GM12891 (cell line): Measurements from ENCODE around the gene TMEM63B.

ENCODE experiments used
- DNase-seq: peaks from one replicate; pipeline ENCODE4 v3.0.0; 2011; ENCODE audit warnings: low spot score; ENCODE audit not compliant: insufficient read length
- FAIRE-seq: peaks from 2 replicates; lab custom pipeline; 2011; peaks lifted over from hg19 to GRCh38; lab: Jason Lieb, UNC
- PAX5 ChIP-seq: IDR thresholded peaks from 2 replicates; pipeline ENCODE4 v1.6.1; 2011; ENCODE audit warnings: low read length, moderate library complexity, mild to moderate bottlenecking; ENCODE audit not compliant: insufficient read depth, severe bottlenecking
- POLR2A ChIP-seq: IDR thresholded peaks from 2 replicates; pipeline ENCODE4 v1.6.1; 2011; ENCODE audit warnings: low read depth, low read length, control low read depth
- POLR2AphosphoS5 ChIP-seq: IDR thresholded peaks from 2 replicates; pipeline ENCODE4 v1.6.1; 2011; ENCODE audit warnings: low read depth, low read length, control low read depth
- POU2F2 ChIP-seq: IDR thresholded peaks from 2 replicates; pipeline ENCODE4 v1.6.1; 2011; ENCODE audit warnings: low read depth, mild to moderate bottlenecking, control low read depth, low read length, moderate library complexity
- SPI1 ChIP-seq: IDR thresholded peaks from 2 replicates; pipeline ENCODE4 v1.6.1; 2011; ENCODE audit warnings: low read depth, low read length, control low read depth
- TAF1 ChIP-seq: IDR thresholded peaks from 2 replicates; pipeline ENCODE4 v1.6.1; 2011; ENCODE audit warnings: low read depth, low read length, control low read depth

The TMEM63B gene

GRCh38 chr6:44116641-44117382 lies 10.5 kb upstream of the TMEM63B start:
- FAIRE-seq (no peak), DNase-seq (no peak)
- no peak for TF ChIP-seq TAF1
- TF ChIP-seq SPI1, result no peak
- no peak for TF ChIP-seq PAX5
- no peak for TF ChIP-seq POLR2A
- TF ChIP-seq POU2F2, result no peak
- no peak for TF ChIP-seq POLR2AphosphoS5

GRCh38 chr6:44117397-44118128 lies 9.8 kb upstream of the TMEM63B start:
- FAIRE-seq (no peak), DNase-seq (no peak)
- TF ChIP-seq POU2F2 (no peak), POLR2A (no peak), POLR2AphosphoS5 (no peak), SPI1 (no peak), TAF1 (no peak), PAX5 (no peak)

- DNase-seq (no peak), FAIRE-seq (no peak)
- TF ChIP-seq PAX5, result no peak
Observed at GRCh38 chr6:44119704-44120262, 7.6 kb upstream of the TMEM63B start.

- TF ChIP-seq POLR2AphosphoS5 (no peak), TAF1 (no peak), POU2F2 (no peak), POLR2A (no peak), PAX5 (no peak), SPI1 (no peak)
- FAIRE-seq (no peak), DNase-seq (no peak)
Observed at GRCh38 chr6:44120692-44121443, 6.5 kb upstream of the TMEM63B start.

- DNase-seq (no peak), FAIRE-seq (peak; percentile 66)
- TF ChIP-seq POLR2A (no peak), POU2F2 (no peak), POLR2AphosphoS5 (no peak), TAF1 (no peak), PAX5 (no peak), SPI1 (no peak)
Observed at GRCh38 chr6:44122801-44123200, 4.6 kb upstream of the TMEM63B start.

- FAIRE-seq, result no peak
- TF ChIP-seq POU2F2 (no peak), TAF1 (no peak), POLR2A (no peak), POLR2AphosphoS5 (no peak), SPI1 (no peak), PAX5 (no peak)
- DNase-seq, result no peak
Observed at GRCh38 chr6:44123544-44123943, 3.8 kb upstream of the TMEM63B start.

GRCh38 chr6:44126320-44127149 lies 819 bp upstream of the TMEM63B start:
- FAIRE-seq, result no peak
- peak; percentile 64 for DNase-seq
- peak; percentile 69 for TF ChIP-seq POLR2A
- peak; percentile 82 for TF ChIP-seq POLR2AphosphoS5
- TF ChIP-seq PAX5, result no peak
- no peak for TF ChIP-seq SPI1

GRCh38 chr6:44128020-44128917 lies 915 bp downstream of the TMEM63B start:
- 0 out of 2 replicates have a peak, but pooled peaks have one; percentile 8 for TF ChIP-seq POU2F2
- no peak for TF ChIP-seq TAF1
- FAIRE-seq, result no peak
- DNase-seq, result peak; percentile 59
